ENCODE results near the gene PIP5K1A. TPM values are rescaled to one million over a fixed set of nuclear protein-coding genes. Genes with fewer than 3 reads are reported as not detected.
A peak's percentile ranks its signal among the peaks of the same experiment; 100 is the strongest.

The PIP5K1A gene
- total and polyA plus RNA-seq, 5 donors, result 20.4 to 50.7 (median 35.8) TPM

GRCh38 chr1:151289991-151290708 is 91.8 kb downstream of the PIP5K1A start:
- no peaks in the 10 kb centered on the region for H3K27me3 ChIP-seq (ENCODE audit: control insufficient read depth, insufficient read depth)
- DNase-seq (no peak), ATAC-seq (no peak)
- no peaks in the 10 kb centered on the region for H3K9me3 ChIP-seq (ENCODE audit: control insufficient read depth, low read length)
- 90% methylated on average over 21 of the region's 21 CpGs for WGBS
- intact Hi-C loops (cut with DNase I), result no loop called here
- H3K4me1 ChIP-seq (ENCODE audit: control insufficient read depth, insufficient read depth, low read length), result no peaks in the 10 kb centered on the region
- H3K27ac ChIP-seq (ENCODE audit: low read length), result no peak overlapping the region
- H3K4me3 ChIP-seq (ENCODE audit: low read length), result no peak overlapping the region

- intact Hi-C loops (cut with DNase I), result no loop called here
- Histone ChIP-seq H3K27me3 (ENCODE audit: control insufficient read depth, insufficient read depth) (no peaks in the 10 kb centered on the region), H3K4me1 (ENCODE audit: control insufficient read depth, insufficient read depth, low read length) (no peaks in the 10 kb centered on the region), H3K9me3 (ENCODE audit: control insufficient read depth, low read length) (no peaks in the 10 kb centered on the region), H3K4me3 (ENCODE audit: low read length) (no peak overlapping the region), H3K27ac (ENCODE audit: low read length) (no peak overlapping the region)
- 82% methylated on average over 19 of the region's 19 CpGs for WGBS
- ATAC-seq (peak in 1 of 2 donors; percentile 2), DNase-seq (no peak)
Observed at GRCh38 chr1:151290709-151291303, 92.5 kb downstream of the PIP5K1A start.

- H3K27ac ChIP-seq (ENCODE audit: low read length), result no peak overlapping the region
- WGBS, result 78% methylated on average over 13 of the region's 13 CpGs
- no peak for DNase-seq
- no peaks in the 10 kb centered on the region for H3K9me3 ChIP-seq (ENCODE audit: control insufficient read depth, low read length)
- no peaks in the 10 kb centered on the region for H3K27me3 ChIP-seq (ENCODE audit: control insufficient read depth, insufficient read depth)
- intact Hi-C loops (cut with DNase I), result no loop called here
- H3K4me3 ChIP-seq (ENCODE audit: low read length), result no peak overlapping the region
- no peak for ATAC-seq
- no peaks in the 10 kb centered on the region for H3K4me1 ChIP-seq (ENCODE audit: control insufficient read depth, insufficient read depth, low read length)
Observed at GRCh38 chr1:151292207-151293030, 94.1 kb downstream of the PIP5K1A start.

GRCh38 chr1:151293093-151293492 is 94.7 kb downstream of the PIP5K1A start:
- intact Hi-C loops (cut with DNase I), result no loop called here
- ATAC-seq (no peak), DNase-seq (no peak)
- H3K9me3 ChIP-seq (ENCODE audit: control insufficient read depth, low read length), result no peaks in the 10 kb centered on the region
- no peaks in the 10 kb centered on the region for H3K27me3 ChIP-seq (ENCODE audit: control insufficient read depth, insufficient read depth)
- no peaks in the 10 kb centered on the region for H3K4me1 ChIP-seq (ENCODE audit: control insufficient read depth, insufficient read depth, low read length)
- no peak overlapping the region for H3K4me3 ChIP-seq (ENCODE audit: low read length)
- 80% methylated on average over 6 of the region's 6 CpGs for WGBS
- H3K27ac ChIP-seq (ENCODE audit: low read length), result no peak overlapping the region

GRCh38 chr1:151294742-151295462 is 96.5 kb downstream of the PIP5K1A start:
- Histone ChIP-seq H3K4me1 (ENCODE audit: control insufficient read depth, insufficient read depth, low read length) (no peaks in the 10 kb centered on the region), H3K9me3 (ENCODE audit: control insufficient read depth, low read length) (no peaks in the 10 kb centered on the region), H3K27ac (ENCODE audit: low read length) (no peak overlapping the region), H3K27me3 (ENCODE audit: control insufficient read depth, insufficient read depth) (no peaks in the 10 kb centered on the region), H3K4me3 (ENCODE audit: low read length) (no peak overlapping the region)
- DNase-seq (no peak), ATAC-seq (no peak)
- intact Hi-C loops (cut with DNase I), result loop anchor here in 1 of 4 donors (5.0 kb wide), 1 partner anchor 47 kb away; no protein-coding TSS in a partner anchor
- WGBS, result 86% methylated on average over 2 of the region's 2 CpGs

Other genes with a start within 250 kb of the PIP5K1A start
- 100 to 1,000 TPM in 1 of 4 donors, 10 to 100 TPM in 3; 89.3 to 110 (median 93.5) TPM for gene CERS2, start 223.7 kb upstream of the PIP5K1A start, total RNA-seq
- gene CERS2, start 223.7 kb upstream of the PIP5K1A start, polyA plus RNA-seq, result 77.3 TPM
- gene ANXA9, start 216.3 kb upstream of the PIP5K1A start, total RNA-seq, result under 1 TPM in 1 of 4 donors, not detected in 3; 0.21 TPM
- gene ANXA9, start 216.3 kb upstream of the PIP5K1A start, polyA plus RNA-seq, result 0.23 TPM
- gene MINDY1, start 191.7 kb upstream of the PIP5K1A start, total RNA-seq, result 10 to 100 TPM; 46.7 to 86.4 (median 52.1) TPM
- gene MINDY1, start 191.7 kb upstream of the PIP5K1A start, polyA plus RNA-seq, result 34.9 TPM
- gene PRUNE1, start 190.1 kb upstream of the PIP5K1A start, total RNA-seq, result 10 to 100 TPM; 45.8 to 66.0 (median 49.8) TPM
- gene PRUNE1, start 190.1 kb upstream of the PIP5K1A start, polyA plus RNA-seq, result 39.3 TPM
- gene BNIPL, start 162.0 kb upstream of the PIP5K1A start, total RNA-seq, result under 1 TPM; 0.23 to 0.71 (median 0.50) TPM
- 0.41 TPM for gene BNIPL, start 162.0 kb upstream of the PIP5K1A start, polyA plus RNA-seq
- gene C1orf56, start 150.8 kb upstream of the PIP5K1A start, total RNA-seq, result 10 to 100 TPM in 1 of 4 donors, 1 to 10 TPM in 3; 5.8 to 12.4 (median 7.4) TPM
- gene C1orf56, start 150.8 kb upstream of the PIP5K1A start, polyA plus RNA-seq, result 9.5 TPM
- 10 to 100 TPM; 34.7 to 53.6 (median 36.6) TPM for gene CDC42SE1, start 138.9 kb upstream of the PIP5K1A start, total RNA-seq
- 27.9 TPM for gene CDC42SE1, start 138.9 kb upstream of the PIP5K1A start, polyA plus RNA-seq
- gene MLLT11, start 138.2 kb upstream of the PIP5K1A start, total RNA-seq, result 1 to 10 TPM; 1.7 to 9.7 (median 8.7) TPM
- gene MLLT11, start 138.2 kb upstream of the PIP5K1A start, polyA plus RNA-seq, result 10.1 TPM
- gene GABPB2, start 127.8 kb upstream of the PIP5K1A start, total RNA-seq, result 10 to 100 TPM; 15.6 to 20.3 (median 18.4) TPM
- gene GABPB2, start 127.8 kb upstream of the PIP5K1A start, polyA plus RNA-seq, result 9.8 TPM
- gene SEMA6C, start 51.9 kb upstream of the PIP5K1A start, total RNA-seq, result 10 to 100 TPM; 23.7 to 70.5 (median 53.3) TPM
- gene SEMA6C, start 51.9 kb upstream of the PIP5K1A start, polyA plus RNA-seq, result 58.3 TPM
- gene TNFAIP8L2, start 41.9 kb upstream of the PIP5K1A start, total RNA-seq, result 1 to 10 TPM; 1.8 to 3.7 (median 2.3) TPM
- gene TNFAIP8L2, start 41.9 kb upstream of the PIP5K1A start, polyA plus RNA-seq, result 2.1 TPM
- gene LYSMD1, start 32.6 kb upstream of the PIP5K1A start, total RNA-seq, result 10 to 100 TPM in 3 of 4 donors, 1 to 10 TPM in 1; 8.5 to 16.5 (median 15.6) TPM
- 9.9 TPM for gene LYSMD1, start 32.6 kb upstream of the PIP5K1A start, polyA plus RNA-seq
- gene SCNM1, start 32.4 kb upstream of the PIP5K1A start, total RNA-seq, result 10 to 100 TPM; 18.3 to 25.6 (median 21.5) TPM
- gene SCNM1, start 32.4 kb upstream of the PIP5K1A start, polyA plus RNA-seq, result 23.7 TPM
- not detected for gene TMOD4, start 22.6 kb upstream of the PIP5K1A start, total RNA-seq
- gene TMOD4, start 22.6 kb upstream of the PIP5K1A start, polyA plus RNA-seq, result 0.20 TPM
- 10 to 100 TPM; 40.0 to 52.3 (median 41.7) TPM for gene VPS72, start 8.4 kb upstream of the PIP5K1A start, total RNA-seq
- gene VPS72, start 8.4 kb upstream of the PIP5K1A start, polyA plus RNA-seq, result 37.3 TPM
- gene PSMD4, start 56.2 kb downstream of the PIP5K1A start, total RNA-seq, result 100 to 1,000 TPM; 134 to 163 (median 144) TPM
- 152 TPM for gene PSMD4, start 56.2 kb downstream of the PIP5K1A start, polyA plus RNA-seq
- gene ZNF687, start 83.7 kb downstream of the PIP5K1A start, total RNA-seq, result 10 to 100 TPM; 12.4 to 15.0 (median 13.2) TPM
- 8.6 TPM for gene ZNF687, start 83.7 kb downstream of the PIP5K1A start, polyA plus RNA-seq
- 10 to 100 TPM; 45.5 to 62.0 (median 52.0) TPM for gene PI4KB, start 128.9 kb downstream of the PIP5K1A start, total RNA-seq
- 31.0 TPM for gene PI4KB, start 128.9 kb downstream of the PIP5K1A start, polyA plus RNA-seq
- gene RFX5, start 148.7 kb downstream of the PIP5K1A start, total RNA-seq, result 10 to 100 TPM; 20.3 to 23.1 (median 21.6) TPM
- 13.7 TPM for gene RFX5, start 148.7 kb downstream of the PIP5K1A start, polyA plus RNA-seq
- 10 to 100 TPM; 31.1 to 65.9 (median 58.5) TPM for gene SELENBP1, start 174.2 kb downstream of the PIP5K1A start, total RNA-seq
- 48.5 TPM for gene SELENBP1, start 174.2 kb downstream of the PIP5K1A start, polyA plus RNA-seq
- 100 to 1,000 TPM; 171 to 204 (median 188) TPM for gene PSMB4, start 201.0 kb downstream of the PIP5K1A start, total RNA-seq
- gene PSMB4, start 201.0 kb downstream of the PIP5K1A start, polyA plus RNA-seq, result 344 TPM